NAMALWA (cell line): ENCODE data around the gene ABCD2.
"Not testable (repeated sequence)": the region's sequence is repeated elsewhere in the genome, so short reads cannot be mapped to it uniquely, and the experiment has no call there.

Experiments
- DNase-seq: peaks from one replicate; pipeline ENCODE4 v3.0.0-alpha.2; 2015; ENCODE audit warnings: low spot score

ABCD2 gene

GRCh38 chr12:39532448-39532847 lies 87.2 kb downstream of the ABCD2 start:
- no peak for DNase-seq

DNA sequence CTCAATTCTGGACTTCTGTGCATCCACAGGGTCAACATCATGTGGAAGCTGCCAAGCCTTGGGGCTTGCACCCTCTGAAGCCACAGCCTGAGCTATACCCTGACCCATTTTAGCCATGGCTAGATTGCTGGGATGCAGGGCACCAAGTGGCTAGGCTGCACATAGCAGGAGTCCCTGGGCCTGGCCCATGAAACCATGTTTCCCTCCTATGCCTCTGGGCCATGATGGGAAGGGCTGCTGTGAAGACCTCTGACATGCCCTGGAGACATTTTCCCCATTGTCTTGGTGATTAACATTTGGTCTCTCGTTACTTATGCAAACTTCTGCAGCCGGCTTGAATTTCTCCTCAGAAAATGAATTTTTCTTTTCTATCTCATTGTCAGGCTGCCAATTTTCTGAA lies 92.6 kb downstream of the ABCD2 start:
- DNase-seq = no peak

DNA sequence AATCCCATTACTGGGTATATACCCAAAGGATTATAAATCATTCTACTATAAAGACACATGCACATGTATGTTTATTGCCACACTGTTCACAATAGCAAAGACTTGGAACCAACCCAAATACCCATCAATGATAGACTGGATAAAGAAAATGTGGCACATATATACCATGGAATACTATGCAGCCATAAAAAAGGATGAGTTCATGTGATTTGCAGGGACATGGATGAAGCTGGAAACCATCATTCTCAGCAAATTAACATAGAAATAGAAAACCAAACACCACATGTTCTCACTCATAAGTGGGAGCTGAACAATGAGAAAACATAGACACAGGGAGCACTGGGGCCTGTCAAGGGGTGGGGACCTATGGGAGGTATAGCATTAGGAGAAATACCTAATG lies 97.4 kb downstream of the ABCD2 start:
- not testable (repeated sequence) for DNase-seq

GRCh38 chr12:39510001-39510400 lies 109.6 kb downstream of the ABCD2 start:
- no peak for DNase-seq

- DNase-seq = no peak
Measured at GRCh38 chr12:39505554-39505953, 114.0 kb downstream of the ABCD2 start.

GRCh38 chr12:39505023-39505422 lies 114.6 kb downstream of the ABCD2 start:
- no peak for DNase-seq

- DNase-seq = no peak
Measured at GRCh38 chr12:39503439-39503838, 116.2 kb downstream of the ABCD2 start.

- no peak for DNase-seq
Measured at GRCh38 chr12:39502726-39503125, 116.9 kb downstream of the ABCD2 start.
